Brain pericyte (primary cell): ENCODE data around the gene PCDHB10.

Experiments
- DNase-seq: peaks from one replicate; pipeline ENCODE4 v3.0.0-alpha.2; 2012; ENCODE audit warnings: low read depth, low spot score

PCDHB10 gene

DNA sequence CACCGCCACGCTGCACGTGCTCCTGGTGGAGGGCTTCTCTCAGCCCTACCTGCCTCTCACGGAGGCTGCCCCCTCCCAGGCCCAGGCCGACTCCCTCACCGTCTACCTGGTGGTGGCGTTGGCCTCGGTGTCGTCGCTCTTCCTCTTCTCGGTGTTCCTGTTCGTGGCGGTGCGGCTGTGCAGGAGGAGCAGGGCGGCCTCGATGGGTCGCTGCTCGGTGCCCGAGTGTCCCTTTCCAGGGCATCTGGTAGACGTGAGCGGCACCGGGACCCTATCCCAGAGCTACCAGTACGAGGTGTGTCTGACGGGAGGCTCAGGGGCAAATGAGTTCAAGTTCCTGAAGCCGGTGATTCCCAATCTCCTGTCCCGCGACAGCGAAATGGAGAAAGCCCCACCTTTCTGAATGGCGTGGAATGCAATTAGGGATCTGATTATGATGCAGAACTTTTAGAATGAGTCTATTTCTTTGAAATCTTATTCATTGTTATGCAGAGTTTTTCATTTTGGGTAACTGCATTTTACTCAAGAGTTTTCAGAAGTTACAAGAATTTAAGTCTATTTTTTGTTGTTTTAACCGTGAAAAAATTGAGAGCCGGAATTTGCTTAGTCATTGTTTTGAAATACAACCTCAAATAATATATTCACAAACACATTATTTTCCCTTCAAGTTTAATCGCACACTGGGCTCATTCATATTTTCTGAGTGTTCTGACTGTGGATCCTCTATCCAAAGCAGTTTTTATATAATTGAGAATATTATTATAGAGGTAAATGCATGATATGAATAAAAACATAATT, 44.6 kb downstream of the PCDHB10 start:
- no peak for DNase-seq

GRCh38 chr5:141241496-141241895, 49.3 kb downstream of the PCDHB10 start:
- DNase-seq: no peak
